D721Med (cell line): ENCODE results near the gene RFK.

Experiments
- DNase-seq: peaks from one replicate; pipeline ENCODE4 v3.0.0; 2011; ENCODE audit warnings: low spot score; ENCODE audit not compliant: insufficient read length
- FAIRE-seq: peaks from 2 replicates; lab custom pipeline; 2011; peaks lifted over from hg19 to GRCh38; lab: Jason Lieb, UNC
- TF ChIP-seq, protein P1 (sequence below): IDR thresholded peaks from 2 replicates; pipeline ENCODE4 v1.5.1; 2012; ENCODE audit warnings: mild to moderate bottlenecking, control low read depth; ENCODE audit not compliant: insufficient read depth; ENCODE audit errors: missing control alignments

RFK gene

DNA sequence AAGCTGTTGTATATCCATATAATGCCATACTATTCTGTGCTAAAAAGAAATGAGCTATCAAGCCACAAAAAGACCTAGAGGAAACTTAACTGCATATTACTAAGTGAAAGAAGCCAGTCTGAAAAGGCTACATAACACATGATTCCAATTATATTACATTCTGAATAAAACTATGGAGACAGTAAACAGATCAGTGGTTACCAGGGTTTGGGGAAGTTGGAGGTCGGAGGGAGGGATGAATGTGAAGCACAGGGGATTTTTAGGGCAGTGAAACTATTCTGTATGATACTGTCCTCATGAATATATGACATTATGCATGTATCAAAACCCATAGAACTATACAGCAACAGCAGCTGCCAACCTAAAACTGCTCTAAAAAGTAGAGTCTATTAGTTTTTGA is 5.6 kb upstream of the RFK start:
- DNase-seq, result no peak
- TF ChIP-seq, protein P1, sequence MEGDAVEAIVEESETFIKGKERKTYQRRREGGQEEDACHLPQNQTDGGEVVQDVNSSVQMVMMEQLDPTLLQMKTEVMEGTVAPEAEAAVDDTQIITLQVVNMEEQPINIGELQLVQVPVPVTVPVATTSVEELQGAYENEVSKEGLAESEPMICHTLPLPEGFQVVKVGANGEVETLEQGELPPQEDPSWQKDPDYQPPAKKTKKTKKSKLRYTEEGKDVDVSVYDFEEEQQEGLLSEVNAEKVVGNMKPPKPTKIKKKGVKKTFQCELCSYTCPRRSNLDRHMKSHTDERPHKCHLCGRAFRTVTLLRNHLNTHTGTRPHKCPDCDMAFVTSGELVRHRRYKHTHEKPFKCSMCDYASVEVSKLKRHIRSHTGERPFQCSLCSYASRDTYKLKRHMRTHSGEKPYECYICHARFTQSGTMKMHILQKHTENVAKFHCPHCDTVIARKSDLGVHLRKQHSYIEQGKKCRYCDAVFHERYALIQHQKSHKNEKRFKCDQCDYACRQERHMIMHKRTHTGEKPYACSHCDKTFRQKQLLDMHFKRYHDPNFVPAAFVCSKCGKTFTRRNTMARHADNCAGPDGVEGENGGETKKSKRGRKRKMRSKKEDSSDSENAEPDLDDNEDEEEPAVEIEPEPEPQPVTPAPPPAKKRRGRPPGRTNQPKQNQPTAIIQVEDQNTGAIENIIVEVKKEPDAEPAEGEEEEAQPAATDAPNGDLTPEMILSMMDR, result no peak
- no peak for FAIRE-seq

DNA sequence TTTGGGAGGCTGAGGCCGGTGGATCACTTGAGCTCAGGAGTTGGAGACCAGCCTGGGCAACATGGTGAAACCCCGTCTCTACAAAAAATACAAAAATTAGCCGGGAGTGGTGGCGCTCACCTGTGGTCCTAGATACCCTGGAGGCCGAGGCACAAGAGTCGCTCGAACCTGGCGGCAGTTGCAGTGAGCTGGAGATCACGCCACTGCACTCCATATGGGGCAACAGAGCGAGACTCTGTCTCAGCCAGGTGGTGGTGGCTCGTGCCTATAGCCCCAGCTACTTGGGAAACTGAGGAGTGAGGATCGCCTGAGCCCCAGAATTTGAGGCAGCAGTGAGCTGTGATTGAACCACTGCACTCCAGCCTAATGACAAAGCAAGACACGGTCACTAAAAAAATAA is 2.4 kb upstream of the RFK start:
- DNase-seq, result no peak
- FAIRE-seq, result no peak
- TF ChIP-seq, protein P1, result no peak

DNA sequence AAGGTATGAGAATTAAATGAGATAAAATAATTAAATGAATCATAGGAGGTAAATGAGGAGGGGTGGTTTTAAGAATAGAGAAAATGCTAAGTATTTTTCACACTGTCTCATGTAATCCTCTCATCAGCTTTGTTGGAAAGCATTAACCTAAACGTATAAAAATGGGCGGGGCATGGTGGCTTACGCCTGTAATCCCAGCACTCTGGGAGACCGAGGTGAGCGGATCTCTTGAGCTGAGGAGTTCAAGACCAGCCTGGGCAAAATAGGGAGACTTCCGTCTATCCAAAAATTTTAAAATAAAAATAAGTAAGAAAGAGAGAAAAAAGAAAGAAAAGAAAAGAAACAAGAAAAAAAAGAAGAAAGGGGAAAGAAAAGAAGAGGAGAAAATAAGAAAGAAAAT is 1.9 kb upstream of the RFK start:
- TF ChIP-seq, protein P1, result no peak

DNA sequence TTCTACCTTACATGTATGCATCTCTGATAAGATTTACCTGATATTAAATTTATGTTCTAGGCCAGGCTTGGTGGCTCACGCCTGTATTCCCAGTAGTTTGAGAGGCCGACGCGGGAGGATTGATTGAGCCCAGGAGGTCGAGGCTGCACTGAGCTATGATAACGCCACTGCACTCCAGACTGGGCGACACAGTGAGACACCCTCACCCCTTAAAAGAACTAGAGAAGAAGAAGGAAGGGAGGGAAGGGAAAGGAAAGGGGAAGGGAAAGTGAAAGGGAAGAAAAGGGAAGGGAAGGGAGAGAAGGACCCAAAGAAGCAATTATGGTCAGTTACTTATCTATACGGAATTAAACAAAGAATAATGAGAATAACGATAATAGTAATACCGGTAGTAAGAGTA is 1.2 kb upstream of the RFK start:
- DNase-seq (no peak), FAIRE-seq (no peak)
- TF ChIP-seq, protein P1, result no peak

More for the DNA sequence above, 1.9 kb upstream of the RFK start:
- FAIRE-seq, result no peak
- no peak for DNase-seq

DNA sequence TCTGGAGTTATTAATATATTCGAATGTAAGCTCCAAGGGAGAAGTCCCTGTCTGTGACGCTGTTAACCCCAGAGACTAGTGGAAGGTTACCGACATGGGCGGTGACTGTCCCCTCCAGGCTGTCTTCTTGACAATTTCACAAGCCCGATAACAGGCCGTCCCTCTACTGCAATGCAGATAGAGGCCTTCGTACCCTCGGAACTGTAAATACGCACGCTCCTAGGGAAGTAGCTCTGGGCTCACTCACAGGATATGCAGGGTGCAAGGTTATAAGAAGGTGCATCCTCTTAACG is 680 bp upstream of the RFK start:
- FAIRE-seq (no peak), DNase-seq (no peak)
- TF ChIP-seq, protein P1, result no peak

DNA sequence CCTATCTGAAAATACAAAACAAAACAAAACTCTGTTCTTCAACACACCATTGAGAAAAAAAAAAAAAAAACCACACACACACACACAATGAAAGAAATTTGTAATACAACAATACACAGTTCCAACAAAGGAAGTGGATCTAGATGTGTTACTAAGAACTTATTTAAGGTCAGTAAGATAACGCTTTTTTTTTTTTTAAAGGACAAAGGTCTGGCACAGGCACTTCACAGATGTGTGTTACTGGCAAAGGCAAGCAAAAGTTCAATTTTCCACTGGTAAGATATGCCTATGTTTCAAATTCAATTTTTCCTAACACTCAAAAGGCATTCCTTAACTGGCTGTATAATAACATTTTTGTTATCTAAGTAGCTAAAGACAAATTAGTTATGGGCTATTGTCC is 3.6 kb downstream of the RFK start:
- FAIRE-seq (no peak), DNase-seq (no peak)
- TF ChIP-seq, protein P1, result no peak

DNA sequence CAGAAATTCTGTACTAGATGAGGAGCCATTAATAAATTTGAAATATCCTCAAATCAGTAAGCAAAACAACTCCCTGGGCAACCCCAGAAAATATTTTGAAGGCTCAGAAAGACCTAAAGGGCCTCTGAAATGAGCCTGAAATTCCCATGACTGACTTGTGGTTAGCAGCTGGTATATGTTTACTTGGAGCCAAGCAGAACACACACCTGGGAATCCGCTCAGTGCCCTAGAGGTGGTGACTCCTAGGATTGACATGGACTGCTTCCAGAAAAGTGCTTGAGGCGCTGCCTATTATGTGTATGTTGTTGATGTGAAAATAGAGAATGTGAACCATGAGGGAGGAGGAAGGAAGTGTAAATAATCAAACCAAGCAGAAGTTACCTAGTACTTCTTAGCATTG is 14.7 kb downstream of the RFK start:
- DNase-seq (no peak), FAIRE-seq (no peak)
- TF ChIP-seq, protein P1, result no peak
